HG03159 (cell line): ENCODE results near the gene MARF1.

Experiments used
- ATAC-seq: cut with Tn5 transposase; IDR thresholded peaks from one replicate; pipeline ENCODE4 v1.9.1; 2021; ENCODE audit warnings: mild to moderate bottlenecking, moderate library complexity; ENCODE audit not compliant: unreplicated experiment

Gene MARF1

DNA sequence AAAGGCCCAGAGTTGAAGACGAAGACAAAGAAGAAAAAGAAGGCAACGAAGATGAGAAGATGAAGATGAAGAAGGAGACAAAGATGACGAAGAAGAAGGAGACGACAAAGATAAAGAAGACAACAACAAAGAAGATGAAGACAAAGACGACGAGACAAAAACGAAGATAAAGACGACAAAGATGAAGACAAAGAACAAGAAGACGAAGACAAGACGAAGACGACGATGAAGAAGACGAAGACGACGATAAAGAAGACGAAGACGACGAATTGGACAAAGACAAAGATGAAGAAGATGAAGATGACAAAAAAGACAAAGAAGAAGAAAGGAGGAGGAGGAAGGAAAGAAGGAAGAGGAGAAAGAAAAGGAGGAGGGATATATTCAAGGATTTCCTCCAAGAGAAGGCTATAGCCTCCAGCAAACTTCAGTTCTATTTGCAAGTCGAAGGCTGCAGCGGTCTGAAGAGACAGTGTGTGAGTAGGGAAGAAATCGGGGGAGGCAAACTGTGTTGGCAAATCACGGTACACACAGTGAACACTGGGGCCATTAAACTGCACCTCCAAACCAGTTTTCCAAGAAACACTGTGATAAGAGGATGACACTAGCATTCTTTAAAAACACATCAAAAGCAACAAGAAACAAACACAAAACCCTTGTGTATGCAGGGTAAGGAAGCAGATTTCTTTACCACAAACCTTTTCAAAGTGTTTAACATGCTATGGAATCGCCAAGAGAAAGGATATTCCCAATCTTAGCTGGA is 40.5 kb downstream of the MARF1 start:
- no peak for ATAC-seq

DNA sequence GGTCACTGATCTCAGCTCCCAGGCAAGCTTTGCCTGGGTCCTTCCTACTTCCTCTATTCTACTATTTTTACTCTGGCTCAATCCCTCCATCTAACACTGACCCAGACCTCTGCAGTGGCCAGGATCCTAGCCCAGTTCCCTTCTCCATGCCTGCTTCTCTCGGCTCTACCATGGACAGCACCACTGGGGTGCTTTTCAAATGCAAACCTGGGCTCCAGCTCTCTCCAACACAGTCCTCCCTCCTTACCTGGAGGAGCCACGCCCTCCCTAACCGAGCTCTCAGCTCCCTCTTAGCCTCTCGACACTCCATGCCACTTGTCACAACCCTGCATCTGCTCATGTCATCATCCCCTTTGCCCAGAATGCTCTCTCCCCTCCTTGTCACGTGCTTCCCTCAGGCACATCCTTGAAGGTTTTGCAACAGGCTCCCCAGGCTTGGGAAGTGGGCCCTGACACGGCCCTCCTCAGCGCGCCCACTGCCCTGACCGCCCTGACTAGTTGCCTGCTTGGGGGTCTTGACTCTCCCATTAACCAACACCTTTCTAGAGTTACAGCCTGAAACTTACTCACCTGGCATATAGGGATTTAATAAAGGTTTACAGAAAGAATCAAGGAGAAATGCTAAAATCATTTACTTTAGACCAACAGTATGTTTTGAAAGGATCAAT is 41.6 kb downstream of the MARF1 start:
- ATAC-seq = no peak

DNA sequence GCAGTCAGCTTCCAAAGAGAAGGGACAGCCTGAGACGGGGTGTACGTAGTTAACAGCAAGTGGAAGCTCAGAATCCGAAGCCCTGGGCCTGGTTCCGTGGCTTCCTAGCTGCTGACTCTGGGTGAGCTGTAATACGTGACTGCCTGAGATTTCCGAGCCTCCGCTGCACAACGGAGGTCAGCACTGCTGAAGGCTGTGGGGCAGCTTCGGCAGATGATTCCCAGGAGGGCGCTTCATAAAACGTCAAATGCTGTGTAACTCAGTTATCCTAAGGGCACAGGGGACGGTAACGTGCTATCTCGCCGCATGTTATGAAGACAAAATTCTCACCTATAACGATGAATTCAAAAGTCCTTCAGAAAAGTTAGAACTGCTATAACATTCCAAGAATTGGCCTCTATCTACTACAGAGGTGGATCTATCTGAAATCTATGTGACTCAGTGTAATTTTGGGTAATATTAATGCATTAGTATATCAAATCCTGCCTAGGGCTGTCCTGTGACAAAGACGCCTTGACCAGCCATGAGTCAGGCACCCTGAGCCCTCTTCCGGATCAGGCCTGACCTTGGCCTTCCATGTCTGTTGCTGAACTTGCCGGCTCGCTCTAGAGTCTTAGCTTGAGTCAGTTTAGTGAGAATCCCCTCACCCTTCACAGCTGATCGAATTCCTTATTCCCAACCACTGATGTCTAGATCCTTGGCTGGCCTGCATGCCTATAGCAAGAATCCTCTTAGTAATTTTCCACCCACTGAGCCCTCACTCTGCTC is 43.5 kb downstream of the MARF1 start:
- no peak for ATAC-seq

DNA sequence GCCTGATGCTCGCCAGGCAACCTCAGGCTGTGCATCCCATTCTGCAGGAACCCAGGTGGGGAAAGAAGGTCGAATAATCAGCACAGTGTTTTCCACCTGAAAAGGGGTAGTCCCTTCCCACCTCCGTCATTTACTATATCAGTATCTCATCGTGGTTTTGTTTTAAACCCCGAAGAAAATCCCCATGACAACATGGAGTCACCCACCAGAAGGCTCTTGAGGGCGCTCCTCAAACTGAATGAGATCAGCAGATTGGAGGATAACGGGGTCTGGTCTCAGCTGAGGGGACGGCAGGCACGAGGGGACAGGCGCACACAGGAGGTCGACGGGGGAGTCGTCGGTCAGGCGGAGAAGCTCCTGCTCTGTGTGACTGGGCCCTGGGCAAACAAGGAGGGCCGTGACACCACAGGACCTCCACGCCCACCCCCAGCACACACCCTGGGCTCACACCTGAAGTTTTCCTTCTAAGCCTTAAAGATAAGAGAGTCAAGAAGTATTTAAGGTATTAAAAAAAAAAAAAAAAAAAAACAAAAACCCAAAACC is 44.2 kb downstream of the MARF1 start:
- ATAC-seq = no peak

DNA sequence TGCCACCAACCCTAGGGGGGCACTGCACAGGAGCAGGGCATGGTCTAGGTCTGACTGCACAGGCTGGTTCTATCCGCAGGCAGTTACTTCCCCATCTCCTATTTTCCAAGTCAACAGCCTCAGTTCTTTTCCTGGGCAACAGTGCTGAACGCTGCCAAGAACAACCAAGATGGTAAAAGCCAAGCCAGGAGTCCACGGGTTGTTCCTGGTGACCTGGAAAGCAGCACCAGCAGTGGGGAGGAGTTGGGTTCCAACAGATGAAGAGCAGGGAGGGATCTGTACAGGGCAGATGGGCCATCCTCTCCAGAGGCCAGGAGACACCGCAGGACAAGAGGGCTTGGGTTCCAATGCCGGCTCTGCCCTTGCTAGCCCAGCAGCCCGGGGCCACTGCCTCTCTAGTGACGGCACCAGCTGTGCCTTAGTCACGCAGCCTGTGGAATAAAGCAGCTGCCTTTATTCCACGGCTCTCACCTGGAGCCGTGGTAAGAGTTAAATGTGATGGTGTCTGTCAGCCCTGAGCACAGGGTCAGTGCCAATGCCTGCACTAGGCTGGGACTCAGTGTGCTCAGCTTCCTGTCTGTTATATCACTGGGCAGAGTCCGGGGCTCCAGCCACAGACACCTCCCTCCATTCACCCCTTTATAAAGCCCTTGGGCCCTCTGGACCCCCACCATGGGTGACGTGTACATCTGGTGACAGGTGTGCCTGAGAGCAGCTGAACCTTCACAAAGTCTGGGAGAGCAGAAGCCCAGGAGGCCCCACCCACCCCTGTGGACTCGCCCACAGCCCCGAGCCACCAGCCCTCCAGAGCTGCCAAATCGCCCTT is 44.9 kb downstream of the MARF1 start:
- no peak for ATAC-seq

DNA sequence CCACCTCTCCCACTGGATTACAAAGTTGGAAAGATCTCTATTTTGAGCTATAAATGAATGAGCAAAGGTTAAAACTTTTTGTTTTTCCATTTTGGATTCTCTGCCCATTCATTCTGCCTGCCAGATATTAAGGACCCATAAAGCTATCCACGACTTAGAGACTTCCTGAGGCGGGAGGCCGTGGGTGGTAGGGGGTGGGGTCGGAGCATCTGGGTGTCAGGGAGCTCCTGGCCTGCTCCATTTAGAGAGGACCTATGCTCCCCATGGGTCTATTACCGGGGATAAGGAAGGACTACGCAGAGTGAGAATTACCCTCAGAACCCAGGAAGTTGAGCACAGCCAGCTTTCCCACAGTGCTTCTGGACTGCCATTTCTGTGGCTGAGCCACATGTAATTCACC is 45.8 kb downstream of the MARF1 start:
- no peak for ATAC-seq

DNA sequence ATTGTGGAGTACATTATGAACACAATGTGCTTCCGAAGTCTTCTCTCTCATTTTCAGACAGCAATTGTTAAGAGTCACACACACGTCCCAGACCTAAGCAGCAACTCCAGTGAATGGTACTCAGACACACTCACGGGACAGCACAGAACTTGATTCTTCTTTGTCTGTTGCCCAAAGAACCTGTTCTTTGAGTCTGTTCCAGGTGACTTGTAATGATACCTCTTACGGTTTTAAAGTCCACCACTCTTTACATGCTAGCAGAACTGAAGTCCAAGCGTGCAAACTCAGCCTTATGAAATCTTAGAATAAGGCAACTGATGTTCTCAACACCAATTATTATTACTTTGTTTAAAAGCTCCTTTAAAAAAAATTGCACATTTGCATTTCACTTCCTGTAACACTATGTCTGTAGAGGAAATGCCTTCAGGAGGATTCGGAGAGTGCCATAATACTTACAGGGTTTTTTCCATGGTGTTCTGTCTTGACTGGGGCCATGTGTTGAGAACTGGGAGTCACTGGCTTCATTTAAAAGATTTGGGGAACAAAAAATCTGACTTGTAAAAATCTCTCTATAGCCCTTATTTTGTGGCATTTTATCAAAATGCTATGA is 48.1 kb downstream of the MARF1 start:
- ATAC-seq = no peak

DNA sequence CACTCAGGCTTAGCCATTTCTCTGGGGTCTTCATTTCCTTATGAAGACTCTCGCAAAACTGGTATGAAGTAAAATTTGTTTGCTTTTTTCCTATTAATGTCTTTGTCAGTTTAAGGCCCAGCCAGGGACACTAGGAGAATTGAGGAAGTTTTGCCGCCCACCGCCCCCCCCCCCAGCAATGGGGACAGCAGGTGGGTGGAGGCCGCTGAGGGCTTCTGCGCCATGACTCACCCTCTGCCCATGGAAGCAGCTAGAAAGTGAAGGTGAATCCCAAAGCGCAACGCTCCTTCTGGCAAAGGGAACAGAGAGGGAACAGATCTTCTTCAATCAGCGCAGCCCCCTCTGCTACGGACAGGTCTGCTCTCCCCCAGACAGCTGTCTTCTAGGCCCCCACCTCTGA is 49.7 kb downstream of the MARF1 start:
- ATAC-seq = no peak

DNA sequence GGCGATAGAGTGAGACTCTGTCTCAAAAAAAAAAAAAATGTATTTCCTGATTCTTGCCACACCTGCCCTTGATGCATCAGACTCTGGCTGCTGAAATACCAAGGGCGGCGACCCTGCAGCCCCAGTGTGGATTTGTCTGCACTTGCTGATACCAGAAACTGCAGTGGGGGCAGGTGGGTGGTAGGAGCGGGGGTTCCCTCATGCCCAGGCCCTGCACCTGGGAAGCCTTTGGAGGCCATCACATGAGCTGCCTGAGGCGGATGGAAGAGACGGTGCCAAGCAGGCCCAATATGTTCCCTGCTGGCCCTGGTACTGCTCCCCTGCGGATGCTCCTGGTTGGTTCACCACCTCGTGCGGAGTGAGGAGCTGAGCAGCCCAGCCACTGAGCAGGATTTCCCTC is 50.6 kb downstream of the MARF1 start:
- ATAC-seq = no peak

DNA sequence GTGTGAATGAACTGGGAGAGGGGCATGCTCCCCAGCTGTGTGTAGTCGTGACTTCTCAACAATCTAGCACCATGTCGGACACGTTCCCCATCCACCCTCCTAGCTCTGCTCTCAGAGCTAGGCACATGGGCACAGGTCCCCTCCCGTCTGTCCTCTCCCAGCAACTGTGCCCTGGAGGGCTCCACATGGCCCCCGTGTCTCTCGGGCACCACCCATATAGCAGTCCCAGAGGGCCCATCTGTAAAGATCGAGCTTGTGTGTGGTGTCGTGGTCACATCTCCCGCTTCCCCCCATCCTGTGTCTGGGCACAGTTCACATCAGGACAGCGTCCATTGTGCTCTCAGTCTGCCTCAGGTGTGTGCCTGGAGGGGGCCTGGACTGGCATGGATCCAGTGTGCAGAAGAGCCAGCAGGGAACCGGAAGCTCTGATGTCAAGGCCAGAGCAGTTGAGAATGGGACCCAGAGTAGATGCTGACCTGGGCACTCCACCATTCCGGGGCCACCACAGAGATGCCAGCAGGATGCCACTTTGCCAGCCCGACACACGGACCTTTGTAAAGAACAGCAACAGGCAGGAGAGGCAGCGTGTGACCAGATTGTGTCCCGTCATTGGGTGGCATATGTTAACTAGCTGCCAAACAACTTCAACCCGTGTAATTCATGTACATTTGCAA is 55.7 kb downstream of the MARF1 start:
- ATAC-seq = no peak

DNA sequence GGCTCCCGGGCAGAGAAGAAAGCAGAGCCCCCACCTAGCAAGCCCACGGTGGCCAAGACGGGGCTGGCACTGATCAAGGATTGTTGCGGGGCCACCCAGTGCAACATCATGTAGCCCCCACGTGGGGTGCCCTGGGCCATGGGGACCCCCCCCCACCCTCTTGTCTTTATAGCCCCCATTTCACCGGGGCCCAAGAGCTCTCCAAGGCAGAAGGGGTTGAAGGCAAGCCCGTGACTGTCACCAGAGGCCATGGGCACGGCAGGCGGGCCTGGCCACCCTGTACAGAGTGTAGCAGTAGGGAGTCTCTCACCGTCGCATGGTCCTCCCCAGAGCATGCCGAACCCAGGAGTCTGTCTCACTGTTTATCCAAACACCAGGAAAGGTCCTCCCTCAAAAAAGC is 56.2 kb downstream of the MARF1 start:
- no peak for ATAC-seq

DNA sequence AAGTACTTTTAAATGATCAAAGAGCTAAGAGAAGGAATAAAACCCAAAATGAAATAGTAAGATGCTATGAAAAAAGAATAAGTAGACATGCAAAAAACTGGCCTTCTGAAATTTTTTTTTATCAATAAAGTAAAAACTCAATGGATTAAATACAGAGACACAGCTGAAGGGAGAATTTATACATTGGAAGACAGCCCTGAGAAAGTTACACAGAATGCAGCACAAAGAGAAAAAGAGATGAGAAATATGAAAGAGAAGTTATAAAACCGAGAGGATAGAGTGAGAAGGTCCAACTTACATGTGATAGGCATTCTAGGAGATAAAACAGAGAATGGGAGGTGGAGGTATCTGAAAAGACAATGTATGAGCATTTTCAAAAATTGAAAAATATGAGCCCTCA is 57.0 kb downstream of the MARF1 start:
- no peak for ATAC-seq

DNA sequence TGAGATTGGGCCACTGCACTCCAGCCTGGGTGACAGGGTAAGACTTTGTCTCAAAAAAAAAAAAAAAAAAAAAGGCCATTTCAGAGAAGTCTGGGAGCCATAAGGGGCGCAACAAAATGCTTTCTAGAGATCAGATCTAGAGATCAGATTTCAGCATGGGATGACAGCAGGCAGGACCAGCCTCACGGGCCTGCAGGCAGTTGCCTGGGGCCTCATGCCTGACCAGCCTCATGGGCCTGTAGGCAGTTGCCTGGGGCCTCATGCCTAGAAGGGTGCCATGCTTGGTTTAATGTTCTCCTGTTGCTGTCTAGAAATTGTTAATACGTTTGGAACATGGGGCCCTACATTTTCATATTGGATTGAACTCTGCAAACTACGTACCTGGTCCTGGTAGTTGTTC is 59.4 kb downstream of the MARF1 start:
- ATAC-seq = no peak

DNA sequence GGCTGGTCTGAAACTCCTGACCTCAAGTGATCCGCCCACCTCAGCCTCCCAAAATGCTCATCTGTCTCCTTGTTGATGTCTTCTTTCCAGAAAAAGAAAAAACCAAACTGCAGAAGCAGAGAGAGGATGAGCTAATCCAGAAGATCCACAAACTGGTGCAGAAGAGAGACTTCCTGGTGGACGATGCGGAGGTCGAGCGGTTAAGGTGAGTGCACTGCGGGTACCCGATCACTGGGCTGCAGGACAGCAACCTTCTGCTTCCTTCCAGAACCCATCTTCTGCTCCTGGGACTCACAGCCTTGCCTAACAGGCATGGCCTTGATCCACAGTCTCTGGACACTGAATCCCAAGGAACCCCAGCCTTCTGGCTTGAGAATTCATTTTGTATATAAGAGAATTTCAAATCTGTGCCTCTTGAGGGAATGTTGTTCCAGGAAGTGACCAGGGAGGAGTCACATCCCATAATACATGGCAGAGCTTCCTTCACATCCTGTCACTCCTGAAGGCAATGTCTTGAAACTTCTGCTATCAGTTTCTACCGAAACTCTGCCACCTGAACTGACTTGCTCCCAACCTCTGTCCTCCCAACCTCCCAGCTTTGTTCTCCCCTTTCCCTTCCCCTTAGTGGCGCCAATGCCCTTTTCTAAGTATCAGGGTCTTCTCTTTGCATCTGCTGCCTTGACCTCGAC is 61.7 kb downstream of the MARF1 start:
- ATAC-seq = no peak

DNA sequence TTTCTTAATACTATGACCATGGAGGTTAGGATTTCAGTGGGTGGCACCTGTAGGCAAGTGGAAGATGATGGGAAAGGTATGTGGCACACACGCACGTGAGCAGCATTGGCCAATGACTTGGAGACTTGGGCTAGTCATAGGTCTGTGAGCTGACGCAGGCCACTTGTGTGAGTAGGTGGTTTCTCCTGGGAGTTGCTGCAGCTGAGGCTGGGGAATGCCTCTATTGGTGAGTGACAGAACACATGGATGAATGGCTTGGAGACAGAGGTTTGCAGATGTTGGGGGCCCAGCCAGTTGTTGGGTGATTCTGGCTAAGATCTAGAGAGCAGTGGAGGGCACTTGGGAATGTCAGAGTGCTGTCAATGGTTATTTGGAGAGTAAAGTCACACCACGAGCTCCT is 64.1 kb downstream of the MARF1 start:
- no peak for ATAC-seq

DNA sequence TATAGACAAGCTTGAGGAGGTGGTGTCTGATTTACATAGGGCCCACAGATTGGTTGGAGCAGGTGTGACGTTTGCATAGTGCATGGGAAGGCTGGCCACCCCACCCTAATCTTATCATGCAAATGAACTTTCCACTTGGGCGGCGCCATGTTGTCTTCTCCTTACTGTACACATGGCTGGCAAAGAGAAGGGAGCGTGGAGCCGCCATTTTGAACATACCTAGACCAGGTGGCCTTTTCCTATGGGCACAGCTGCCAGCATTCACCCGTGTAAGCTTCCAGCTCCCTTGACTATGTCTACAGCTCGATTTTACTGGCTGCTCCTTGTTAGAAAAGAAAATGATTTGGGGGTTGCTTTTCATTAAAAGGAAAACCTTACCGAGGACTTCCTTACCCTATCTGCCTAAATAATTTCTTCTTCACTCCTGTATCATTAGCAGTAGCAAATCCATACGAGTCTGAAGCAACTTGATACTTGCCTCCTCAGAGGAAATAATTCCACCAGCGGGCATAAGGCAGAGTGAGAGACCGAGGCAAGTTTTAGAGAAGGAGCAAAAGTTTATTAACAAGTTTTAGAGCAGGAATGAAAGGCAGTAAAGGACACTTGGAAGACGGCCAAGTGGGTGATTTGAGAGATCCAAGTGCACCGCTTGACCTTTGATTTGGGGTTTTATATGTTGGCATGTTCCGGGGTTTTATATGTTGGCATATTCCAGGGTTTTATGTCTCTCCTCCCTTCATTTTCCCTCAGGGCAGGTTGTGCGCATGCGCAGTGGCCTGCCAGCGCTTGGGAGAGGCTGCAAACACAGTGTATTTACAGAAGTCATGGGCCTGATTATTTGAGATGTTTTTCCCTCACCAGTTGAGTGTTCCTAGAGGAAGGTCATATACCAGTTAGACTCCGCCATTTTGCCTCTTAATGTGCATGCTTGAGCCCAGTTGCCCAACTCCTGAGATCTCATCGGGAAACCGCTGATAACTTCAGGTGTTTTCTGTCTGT is 65.7 kb downstream of the MARF1 start:
- no peak for ATAC-seq

DNA sequence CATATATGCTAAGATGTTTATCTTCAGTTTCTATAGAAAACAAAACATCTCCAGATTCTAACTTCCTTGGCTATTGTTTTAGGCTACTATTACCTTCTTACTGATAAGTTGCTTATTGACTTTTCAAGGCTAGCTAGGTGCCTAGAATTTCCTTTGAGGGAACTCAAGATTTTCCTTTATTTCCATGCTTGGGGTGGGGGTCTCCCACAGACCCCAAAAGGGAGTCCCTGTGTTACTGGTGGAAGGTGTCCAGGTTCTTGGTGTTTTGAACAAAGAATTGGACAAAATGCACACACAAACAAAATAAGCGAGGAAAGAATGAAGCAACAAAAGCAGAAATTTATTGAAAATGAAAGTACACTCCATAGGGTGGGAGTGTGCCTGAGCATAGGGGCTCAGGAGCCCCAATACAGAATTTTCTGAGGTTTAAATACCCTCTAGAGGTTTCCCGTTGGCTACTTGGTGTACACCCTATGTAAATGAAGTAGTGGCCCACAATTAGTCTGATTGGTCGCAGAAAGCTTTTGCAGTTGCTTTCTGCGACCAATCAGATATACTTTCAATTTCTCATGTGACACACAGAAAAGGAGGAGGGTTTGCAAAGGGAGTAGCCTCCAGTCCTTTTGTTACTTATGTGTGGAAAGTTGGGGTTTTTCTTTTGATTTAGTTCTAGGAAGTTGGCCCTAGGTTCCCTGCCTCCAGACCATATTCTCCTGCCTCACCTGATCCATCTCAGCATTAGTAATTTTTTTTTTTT is 67.5 kb downstream of the MARF1 start:
- no peak for ATAC-seq

DNA sequence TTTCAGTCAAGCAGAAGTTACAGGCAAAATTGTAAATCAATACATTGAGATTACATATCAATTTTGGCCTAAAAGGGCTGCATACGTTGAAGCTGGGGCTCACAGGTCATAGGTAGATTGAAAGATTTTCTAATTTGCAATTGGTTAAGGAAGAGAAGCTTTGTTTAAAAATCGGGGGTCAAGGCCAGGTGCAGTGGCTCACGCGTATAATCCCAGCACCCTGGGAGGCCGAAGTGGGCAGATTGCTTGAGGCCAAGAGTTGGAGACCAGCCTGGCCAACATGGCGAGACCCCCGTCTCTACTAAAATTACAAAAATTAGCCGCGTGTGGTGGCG is 68.4 kb downstream of the MARF1 start:
- no peak for ATAC-seq
